GM12891 (cell line): ENCODE results near the gene HYLS1.

Source experiments
- POLR2A ChIP-seq: IDR thresholded peaks from 2 replicates; pipeline ENCODE4 v1.6.1; 2011; ENCODE audit warnings: low read depth, low read length, control low read depth
- POLR2AphosphoS5 ChIP-seq: IDR thresholded peaks from 2 replicates; pipeline ENCODE4 v1.6.1; 2011; ENCODE audit warnings: low read depth, low read length, control low read depth

- TF ChIP-seq POLR2AphosphoS5 (no peak), POLR2A (no peak)
These were observed 3.1 kb downstream of the HYLS1 start for GRCh38 chr11:125890447-125891100.
